Upper lobe of left lung (tissue), 4 donors: Measurements from ENCODE around the gene DSCAM.

ENCODE experiments used
- EP300 ChIP-seq, 4 donors: sonication (generic); formaldehyde crosslinking; IDR thresholded peaks; one replicate each; pipeline ENCODE4 v1.5.1; 2017; ENCODE audit warnings: antibody characterized with exemption in 4 of 4, control low read depth in 2 of 4
- POLR2A ChIP-seq, 4 donors: fragments of 450-650 bp; IDR thresholded peaks; one replicate each; pipeline ENCODE4 v1.5.1; 2016 to 2017; ENCODE audit warnings: antibody characterized with exemption in 4 of 4, mild to moderate bottlenecking in 2 of 4
- POLR2AphosphoS5 ChIP-seq, 2 donors: sonication (generic); formaldehyde crosslinking; IDR thresholded peaks; one replicate each; pipeline ENCODE4 v1.5.1; 2017; ENCODE audit warnings: antibody characterized with exemption in 2 of 2
- TF ChIP-seq, protein P1 (sequence below), 6 experiments: fragments of 450-650 bp in 4 of 6; fragments of 200-600 bp in 2 of 6; sonication (generic) in 2 of 6; IDR thresholded peaks; one replicate each; pipeline ENCODE4 v1.5.1; 2016 to 2019; ENCODE audit warnings: antibody characterized with exemption in 6 of 6

GRCh38 chr21:40060083-40060677 is 786.8 kb downstream of the DSCAM start:
- TF ChIP-seq, protein P1, sequence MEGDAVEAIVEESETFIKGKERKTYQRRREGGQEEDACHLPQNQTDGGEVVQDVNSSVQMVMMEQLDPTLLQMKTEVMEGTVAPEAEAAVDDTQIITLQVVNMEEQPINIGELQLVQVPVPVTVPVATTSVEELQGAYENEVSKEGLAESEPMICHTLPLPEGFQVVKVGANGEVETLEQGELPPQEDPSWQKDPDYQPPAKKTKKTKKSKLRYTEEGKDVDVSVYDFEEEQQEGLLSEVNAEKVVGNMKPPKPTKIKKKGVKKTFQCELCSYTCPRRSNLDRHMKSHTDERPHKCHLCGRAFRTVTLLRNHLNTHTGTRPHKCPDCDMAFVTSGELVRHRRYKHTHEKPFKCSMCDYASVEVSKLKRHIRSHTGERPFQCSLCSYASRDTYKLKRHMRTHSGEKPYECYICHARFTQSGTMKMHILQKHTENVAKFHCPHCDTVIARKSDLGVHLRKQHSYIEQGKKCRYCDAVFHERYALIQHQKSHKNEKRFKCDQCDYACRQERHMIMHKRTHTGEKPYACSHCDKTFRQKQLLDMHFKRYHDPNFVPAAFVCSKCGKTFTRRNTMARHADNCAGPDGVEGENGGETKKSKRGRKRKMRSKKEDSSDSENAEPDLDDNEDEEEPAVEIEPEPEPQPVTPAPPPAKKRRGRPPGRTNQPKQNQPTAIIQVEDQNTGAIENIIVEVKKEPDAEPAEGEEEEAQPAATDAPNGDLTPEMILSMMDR (IDR thresholded peaks at IDR 0.05): no peak
- TF ChIP-seq POLR2AphosphoS5 (IDR thresholded peaks at IDR 0.05) (no peak), POLR2A (IDR thresholded peaks at IDR 0.05) (no peak), EP300 (IDR thresholded peaks at IDR 0.05) (no peak)
